Kidney (tissue), 14 donors: ENCODE measurements around the gene ZNF22. TPM values are rescaled to one million over a fixed set of nuclear protein-coding genes. Genes with fewer than 3 reads are reported as not detected.

Source experiments
- DNase-seq, 5 donors: peaks; one replicate each; pipeline ENCODE4 v3.0.0-alpha.2; 2013 to 2020
- FAIRE-seq: peaks from 2 replicates; lab custom pipeline; 2012; peaks lifted over from hg19 to GRCh38; lab: Jason Lieb, UNC
- H3K27ac ChIP-seq, 2 donors: one replicate each; pipeline ENCODE4 v1.7.0; 2013; ENCODE audit warnings: low read depth in 2 of 2, low read length in 2 of 2, inconsistent platforms in 1 of 2
- H3K27me3 ChIP-seq: one replicate; pipeline ENCODE4 v1.7.1; 2013; ENCODE audit warnings: low read length, inconsistent platforms; ENCODE audit not compliant: control insufficient read depth, insufficient read depth
- H3K36me3 ChIP-seq, 3 donors: one replicate each; pipeline versions ENCODE4 v1.7.0 to v1.7.1; 2013; ENCODE audit warnings: low read length in 3 of 3, control low read depth in 1 of 3, inconsistent platforms in 1 of 3; ENCODE audit not compliant: insufficient read depth in 3 of 3, control insufficient read depth in 2 of 3
- H3K4me1 ChIP-seq, 3 donors: one replicate each; pipeline versions ENCODE4 v1.7.0 to v1.7.1; 2013; ENCODE audit warnings: low read length in 3 of 3, inconsistent platforms in 1 of 3, low read depth in 1 of 3; ENCODE audit not compliant: control insufficient read depth in 2 of 3, insufficient read depth in 2 of 3
- H3K4me3 ChIP-seq, 3 donors: one replicate each; pipeline versions ENCODE4 v1.7.0 to v1.8.1; 2013; ENCODE audit warnings: low read length in 3 of 3, control low read depth in 1 of 3, inconsistent platforms in 1 of 3
- H3K9ac ChIP-seq, 3 donors: one replicate each; pipeline versions ENCODE4 v1.7.0 to v1.7.1; 2013; ENCODE audit warnings: low read length in 3 of 3, control low read depth in 1 of 3, inconsistent platforms in 1 of 3
- H3K9me3 ChIP-seq, 3 donors: one replicate each; pipeline versions ENCODE4 v1.7.0 to v1.7.1; 2013; ENCODE audit warnings: low read length in 3 of 3, control low read depth in 1 of 3, inconsistent platforms in 1 of 3; ENCODE audit not compliant: control insufficient read depth in 2 of 3, insufficient read depth in 1 of 3
- CTCF ChIP-seq: IDR thresholded peaks from 3 replicates; pipeline ENCODE4 v1.5.1; 2012; ENCODE audit warnings: mild to moderate bottlenecking, moderate library complexity, borderline replicate concordance; ENCODE audit not compliant: insufficient read depth; ENCODE audit errors: extremely low read depth
- intact Hi-C: fragments of 100-400 bp; cut with DNase I; formaldehyde crosslinking; loops from one replicate; pipeline ENCODE4 v1.11.1; 2022
- polyA plus RNA-seq: library from polyadenylated mRNA; stranded (reverse); fragments of 350-450 nt; fragmentation: Illumina TruSeq; extraction: RNeasy Lipid Tissue Mini Kit (QIAGEN cat#74804); gene quantifications from one replicate; pipeline ENCODE4 v1.2.3, GENCODE V29; 2014; ENCODE audit warnings: low read depth, low replicate concordance; ENCODE audit not compliant: insufficient read depth
- total RNA-seq: library from RNA; stranded (reverse); fragmentation: NEBNext Ultra II Directional; extraction: Animal tissue kit (Norgen Biotek cat#: 25700); gene quantifications from one replicate; pipeline ENCODE4 v1.2.1, GENCODE V29; 2021
- donor health status: control.
- donor health status: control.
- donor health status: control.
- donor health status: control.
- donor health status: control.
- donor health status: DM: yes; HTN: yes; CAD: no.
- donor health status: Normal renal cell carcinoma (clear cell type).

The ZNF22 gene
- total and polyA plus RNA-seq, 2 donors from 2014 or later = 18.7 to 24.5 TPM

GRCh38 chr10:44971935-44972757, 28.6 kb upstream of the ZNF22 start:
- H3K4me3 ChIP-seq = no peak overlapping the region
- FAIRE-seq = no peak
- TF ChIP-seq CTCF = no peak
- peaks cover 0 to 50% (median 36%) of the 10 kb centered on the region in 3 donors for H3K4me1 ChIP-seq
- no peaks in the 10 kb centered on the region for H3K27me3 ChIP-seq
- no peaks in the 10 kb centered on the region for H3K9me3 ChIP-seq
- no peak overlapping the region for H3K9ac ChIP-seq
- H3K36me3 ChIP-seq = peaks cover 0 to 38% (median 25%) of the 10 kb centered on the region in 3 donors
- H3K27ac ChIP-seq = peak overlapping the region in 1 of 2 donors; percentile 7
- intact Hi-C loops = no loop called here
- no peak for DNase-seq

- Histone ChIP-seq H3K9ac (no peak overlapping the region), H3K4me1 (peaks cover 0 to 47% (median 29%) of the 10 kb centered on the region in 3 donors), H3K27ac (peak overlapping the region in 1 of 2 donors; percentile 33), H3K9me3 (no peaks in the 10 kb centered on the region), H3K27me3 (no peaks in the 10 kb centered on the region), H3K36me3 (peaks cover 0 to 43% (median 25%) of the 10 kb centered on the region in 3 donors), H3K4me3 (no peak overlapping the region)
- DNase-seq (no peak), FAIRE-seq (no peak)
- TF ChIP-seq CTCF = no peak
- intact Hi-C loops = no loop called here
Observed at GRCh38 chr10:44972874-44973306, 27.8 kb upstream of the ZNF22 start.

GRCh38 chr10:44973323-44974081, 27.2 kb upstream of the ZNF22 start:
- no peak for DNase-seq
- H3K9me3 ChIP-seq = no peaks in the 10 kb centered on the region
- H3K27me3 ChIP-seq = no peaks in the 10 kb centered on the region
- no peak overlapping the region for H3K9ac ChIP-seq
- no peak for FAIRE-seq
- H3K4me3 ChIP-seq = no peak overlapping the region
- H3K27ac ChIP-seq = peak overlapping the region; percentile 33 to 79
- H3K4me1 ChIP-seq = peaks cover 0 to 42% (median 33%) of the 10 kb centered on the region in 3 donors
- intact Hi-C loops = no loop called here
- peaks cover 0 to 49% (median 25%) of the 10 kb centered on the region in 3 donors for H3K36me3 ChIP-seq
- no peak for TF ChIP-seq CTCF
